Measurements from ENCODE around the gene NDST1.

- TF ChIP-seq POLR2A (IDR thresholded peaks at IDR 0.05; ENCODE audit: borderline replicate concordance, extremely low read depth, insufficient read depth, insufficient read length) (no peak), ZBTB33 (IDR thresholded peaks at IDR 0.05; ENCODE audit: extremely low read depth, insufficient replicate concordance, low read length) (no peak), CEBPB (IDR thresholded peaks at IDR 0.05; ENCODE audit: low read depth) (no peak), CTCF (IDR thresholded peaks at IDR 0.05 in 2 of 3, conservative IDR thresholded peaks at IDR 0.05 in 1 of 3; ENCODE audit: borderline replicate concordance in 1 of 3, insufficient read depth in 1 of 3, low read depth in 2 of 3, low read length in 2 of 3) (no peak), ZNF274 (IDR thresholded peaks at IDR 0.05; ENCODE audit: low read depth, low read length) (no peak), EZH2 (IDR thresholded peaks at IDR 0.05) (no peak), RAD21 (IDR thresholded peaks at IDR 0.05; ENCODE audit: low read depth) (no peak)
- TF ChIP-seq, protein P1, sequence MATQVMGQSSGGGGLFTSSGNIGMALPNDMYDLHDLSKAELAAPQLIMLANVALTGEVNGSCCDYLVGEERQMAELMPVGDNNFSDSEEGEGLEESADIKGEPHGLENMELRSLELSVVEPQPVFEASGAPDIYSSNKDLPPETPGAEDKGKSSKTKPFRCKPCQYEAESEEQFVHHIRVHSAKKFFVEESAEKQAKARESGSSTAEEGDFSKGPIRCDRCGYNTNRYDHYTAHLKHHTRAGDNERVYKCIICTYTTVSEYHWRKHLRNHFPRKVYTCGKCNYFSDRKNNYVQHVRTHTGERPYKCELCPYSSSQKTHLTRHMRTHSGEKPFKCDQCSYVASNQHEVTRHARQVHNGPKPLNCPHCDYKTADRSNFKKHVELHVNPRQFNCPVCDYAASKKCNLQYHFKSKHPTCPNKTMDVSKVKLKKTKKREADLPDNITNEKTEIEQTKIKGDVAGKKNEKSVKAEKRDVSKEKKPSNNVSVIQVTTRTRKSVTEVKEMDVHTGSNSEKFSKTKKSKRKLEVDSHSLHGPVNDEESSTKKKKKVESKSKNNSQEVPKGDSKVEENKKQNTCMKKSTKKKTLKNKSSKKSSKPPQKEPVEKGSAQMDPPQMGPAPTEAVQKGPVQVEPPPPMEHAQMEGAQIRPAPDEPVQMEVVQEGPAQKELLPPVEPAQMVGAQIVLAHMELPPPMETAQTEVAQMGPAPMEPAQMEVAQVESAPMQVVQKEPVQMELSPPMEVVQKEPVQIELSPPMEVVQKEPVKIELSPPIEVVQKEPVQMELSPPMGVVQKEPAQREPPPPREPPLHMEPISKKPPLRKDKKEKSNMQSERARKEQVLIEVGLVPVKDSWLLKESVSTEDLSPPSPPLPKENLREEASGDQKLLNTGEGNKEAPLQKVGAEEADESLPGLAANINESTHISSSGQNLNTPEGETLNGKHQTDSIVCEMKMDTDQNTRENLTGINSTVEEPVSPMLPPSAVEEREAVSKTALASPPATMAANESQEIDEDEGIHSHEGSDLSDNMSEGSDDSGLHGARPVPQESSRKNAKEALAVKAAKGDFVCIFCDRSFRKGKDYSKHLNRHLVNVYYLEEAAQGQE (IDR thresholded peaks at IDR 0.05; ENCODE audit: low read depth) = no peak
- TF ChIP-seq, protein P2, sequence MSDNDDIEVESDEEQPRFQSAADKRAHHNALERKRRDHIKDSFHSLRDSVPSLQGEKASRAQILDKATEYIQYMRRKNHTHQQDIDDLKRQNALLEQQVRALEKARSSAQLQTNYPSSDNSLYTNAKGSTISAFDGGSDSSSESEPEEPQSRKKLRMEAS (IDR thresholded peaks at IDR 0.05) = no peak
Observed at GRCh38 chr5:150489360-150490295, 18.3 kb upstream of the NDST1 start.
